ENCODE results near the gene NR1I3. TPM values are rescaled to one million over a fixed set of nuclear protein-coding genes. Genes with fewer than 3 reads are reported as not detected.

Gene NR1I3
- total RNA-seq, 6 donors from 2014 or later, result not detected

- H3K27ac ChIP-seq, result peak overlapping the region; percentile 64 to 97 (median 84)
- peaks cover 32 to 79% (median 58%) of the 10 kb centered on the region in 4 donors for H3K36me3 ChIP-seq
- ATAC-seq (ENCODE audit: low FRiP score in 2 of 2) (peak; percentile 47 to 72), DNase-seq (peak in 1 of 2 donors; percentile 56)
- peaks cover 38 to 54% (median 47%) of the 10 kb centered on the region in 4 donors for H3K4me1 ChIP-seq
- 81 to 83% methylated on average over 7 to 8 of the region's 8 CpGs for WGBS, 2 donors
- TF ChIP-seq POLR2AphosphoS5 (IDR thresholded peaks at IDR 0.05) (peak; percentile 85 to 94), POLR2A (IDR thresholded peaks at IDR 0.05) (peak in 2 of 4 donors; percentile 55 to 57), EP300 (IDR thresholded peaks at IDR 0.05) (peak; percentile 92 to 99 (median 97))
- TF ChIP-seq, protein P1, sequence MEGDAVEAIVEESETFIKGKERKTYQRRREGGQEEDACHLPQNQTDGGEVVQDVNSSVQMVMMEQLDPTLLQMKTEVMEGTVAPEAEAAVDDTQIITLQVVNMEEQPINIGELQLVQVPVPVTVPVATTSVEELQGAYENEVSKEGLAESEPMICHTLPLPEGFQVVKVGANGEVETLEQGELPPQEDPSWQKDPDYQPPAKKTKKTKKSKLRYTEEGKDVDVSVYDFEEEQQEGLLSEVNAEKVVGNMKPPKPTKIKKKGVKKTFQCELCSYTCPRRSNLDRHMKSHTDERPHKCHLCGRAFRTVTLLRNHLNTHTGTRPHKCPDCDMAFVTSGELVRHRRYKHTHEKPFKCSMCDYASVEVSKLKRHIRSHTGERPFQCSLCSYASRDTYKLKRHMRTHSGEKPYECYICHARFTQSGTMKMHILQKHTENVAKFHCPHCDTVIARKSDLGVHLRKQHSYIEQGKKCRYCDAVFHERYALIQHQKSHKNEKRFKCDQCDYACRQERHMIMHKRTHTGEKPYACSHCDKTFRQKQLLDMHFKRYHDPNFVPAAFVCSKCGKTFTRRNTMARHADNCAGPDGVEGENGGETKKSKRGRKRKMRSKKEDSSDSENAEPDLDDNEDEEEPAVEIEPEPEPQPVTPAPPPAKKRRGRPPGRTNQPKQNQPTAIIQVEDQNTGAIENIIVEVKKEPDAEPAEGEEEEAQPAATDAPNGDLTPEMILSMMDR (IDR thresholded peaks at IDR 0.05), result no peak
- no peaks in the 10 kb centered on the region for H3K27me3 ChIP-seq
- H3K9me3 ChIP-seq, result no peaks in the 10 kb centered on the region
- H3K4me3 ChIP-seq, result no peak overlapping the region
Observed at GRCh38 chr1:161207173-161207572, 30.8 kb downstream of the NR1I3 start.

DNA sequence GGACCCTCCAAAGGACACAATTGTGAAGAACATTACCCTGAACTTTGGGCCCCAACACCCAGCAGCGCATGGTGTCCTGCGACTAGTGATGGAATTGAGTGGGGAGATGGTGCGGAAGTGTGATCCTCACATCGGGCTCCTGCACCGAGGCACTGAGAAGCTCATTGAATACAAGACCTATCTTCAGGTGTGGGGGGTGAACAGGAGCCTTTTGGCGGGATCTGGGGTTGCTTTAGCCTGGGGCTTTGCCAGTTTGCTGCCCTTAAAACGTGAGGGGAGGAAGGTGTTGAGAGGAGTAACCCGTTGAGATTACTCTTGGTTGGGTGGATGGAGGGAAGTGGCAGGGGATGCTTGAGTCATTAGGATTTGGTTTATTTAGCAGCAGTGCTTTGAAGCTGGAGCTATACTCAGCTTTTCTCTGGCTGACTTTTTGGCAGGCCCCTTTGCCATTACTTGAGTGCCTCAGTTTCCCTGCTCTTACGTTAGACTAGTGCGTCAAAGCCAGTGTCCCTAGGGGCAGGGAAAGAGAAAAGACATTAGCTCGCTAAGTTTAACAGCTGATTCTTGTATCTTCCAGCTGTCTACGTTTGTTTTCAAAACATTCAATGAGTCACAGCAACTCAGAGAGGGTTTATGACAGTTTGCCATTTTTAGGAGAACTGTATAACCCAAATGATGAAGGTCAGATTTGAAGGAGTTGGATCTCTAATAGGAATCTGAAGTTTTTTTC is 31.4 kb downstream of the NR1I3 start:
- Histone ChIP-seq H3K27me3 (no peaks in the 10 kb centered on the region), H3K9me3 (no peaks in the 10 kb centered on the region), H3K4me3 (no peak overlapping the region), H3K27ac (peak overlapping the region; percentile 64 to 97 (median 84)), H3K36me3 (peaks cover 26 to 73% (median 52%) of the 10 kb centered on the region in 4 donors), H3K4me1 (peaks cover 41 to 57% (median 51%) of the 10 kb centered on the region in 4 donors)
- DNase-seq (no peak), ATAC-seq (ENCODE audit: low FRiP score in 2 of 2) (no peak)
- WGBS, 2 donors, result 78 to 83% methylated on average over 12 of the region's 12 CpGs
- TF ChIP-seq POLR2A (IDR thresholded peaks at IDR 0.05) (no peak), POLR2AphosphoS5 (IDR thresholded peaks at IDR 0.05) (no peak), EP300 (IDR thresholded peaks at IDR 0.05) (no peak)
- TF ChIP-seq, protein P1 (IDR thresholded peaks at IDR 0.05), result no peak

DNA sequence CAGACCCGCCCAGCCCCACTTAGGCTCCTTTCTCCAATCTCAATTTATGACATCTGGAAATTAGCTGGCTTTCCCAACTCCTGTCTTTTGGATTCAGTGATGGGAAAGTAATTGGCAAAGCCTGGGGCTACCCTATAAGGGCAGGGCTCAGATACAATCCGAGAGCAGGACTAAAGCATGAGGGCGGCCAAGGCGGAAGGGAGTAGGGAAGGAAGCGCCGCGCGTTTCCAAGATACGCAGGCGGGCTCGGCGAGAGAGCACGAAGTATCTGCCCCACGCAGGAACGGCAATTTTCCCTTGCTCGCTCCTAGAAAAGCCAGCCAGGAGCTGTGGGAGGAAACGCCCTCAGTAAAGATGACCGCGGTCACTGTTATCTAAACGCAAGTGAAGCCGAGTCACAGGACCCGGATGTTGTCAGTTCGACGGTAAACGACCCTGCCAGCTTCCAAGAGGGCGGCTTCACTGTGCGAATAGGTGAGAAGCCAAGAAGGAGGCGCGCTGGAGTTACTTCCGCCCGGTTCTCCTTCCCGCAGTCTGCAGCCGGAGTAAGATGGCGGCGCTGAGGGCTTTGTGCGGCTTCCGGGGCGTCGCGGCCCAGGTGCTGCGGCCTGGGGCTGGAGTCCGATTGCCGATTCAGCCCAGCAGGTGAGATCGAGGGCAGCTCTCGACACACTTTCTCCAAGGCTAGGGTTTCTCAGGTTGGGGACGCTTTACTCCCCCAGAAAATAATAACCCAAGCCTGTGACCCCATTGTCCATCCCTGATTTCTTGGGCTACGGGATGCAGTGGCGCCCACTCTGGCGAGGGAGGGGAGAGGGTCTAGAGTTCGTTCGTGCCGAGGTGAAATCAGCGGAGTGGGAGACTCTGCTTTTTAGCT is 35.9 kb downstream of the NR1I3 start, which contains the start of gene NDUFS2:
Gene NDUFS2 (plus strand): TSS at position 532 of the 877 bp plus-strand sequence. CDS start 19 bp downstream, at position 551.
- H3K27me3 ChIP-seq, result no peaks in the 10 kb centered on the region
- peak within 1 kb of the TSS; percentile 95 to 97 (median 96) for H3K27ac ChIP-seq
- H3K9me3 ChIP-seq, result no peaks in the 10 kb centered on the region
- peaks cover 55 to 83% (median 73%) of the 10 kb centered on the region in 4 donors for H3K4me1 ChIP-seq
- DNase-seq (peak; percentile 92 to 99), ATAC-seq (ENCODE audit: low FRiP score in 2 of 2) (peak; percentile 92 to 96)
- WGBS, 2 donors, result 1 to 7% methylated on average over 28 to 53 of the region's 53 CpGs
- H3K36me3 ChIP-seq, result peaks cover 6 to 33% (median 9%) of the 10 kb centered on the region in 4 donors
- H3K4me3 ChIP-seq, result peak within 1 kb of the TSS; percentile 27 to 81 (median 72)
- TF ChIP-seq, protein P1 (IDR thresholded peaks at IDR 0.05), result peak in 2 of 6 experiments; percentile 7 to 25
- TF ChIP-seq EP300 (IDR thresholded peaks at IDR 0.05), result no peak
- TF ChIP-seq POLR2AphosphoS5 (IDR thresholded peaks at IDR 0.05), result peak; percentile 84 to 94
- peak; percentile 68 to 87 (median 72) for TF ChIP-seq POLR2A (IDR thresholded peaks at IDR 0.05)

- DNase-seq, result peak in 1 of 2 donors; percentile 52
- 40 to 44% methylated on average over 12 to 13 of the region's 13 CpGs for WGBS, 2 donors
Observed at GRCh38 chr1:161200992-161201835, 36.8 kb downstream of the NR1I3 start.

More at GRCh38 chr1:161200992-161201835, 36.8 kb downstream of the NR1I3 start:
- Histone ChIP-seq H3K9me3 (no peaks in the 10 kb centered on the region), H3K27ac (peak overlapping the region; percentile 95 to 97 (median 96)), H3K27me3 (no peaks in the 10 kb centered on the region), H3K4me1 (peaks cover 48 to 74% (median 68%) of the 10 kb centered on the region in 4 donors), H3K36me3 (peaks cover 1 to 25% (median 2%) of the 10 kb centered on the region in 4 donors), H3K4me3 (peak overlapping the region in 3 of 4 donors; percentile 67 to 81 (median 76))
- peak; percentile 55 to 70 for ATAC-seq (ENCODE audit: low FRiP score in 2 of 2)
- TF ChIP-seq, protein P1 (IDR thresholded peaks at IDR 0.05), result no peak
- TF ChIP-seq POLR2AphosphoS5 (IDR thresholded peaks at IDR 0.05), result peak; percentile 9 to 89
- peak in 2 of 4 donors; percentile 44 to 87 for TF ChIP-seq EP300 (IDR thresholded peaks at IDR 0.05)

All from upper lobe of left lung (tissue), 6 donors.